OCI-LY7 (cell line): ENCODE data around the gene GPRIN3. TPM values are rescaled to one million over a fixed set of nuclear protein-coding genes. Genes with fewer than 3 reads are reported as not detected.

Experiments
- BruUV-seq: library from RNA; stranded (reverse); fragments of 400-500 nt; replicated peaks from 2 replicates; lab custom pipeline; 2021; lab: Mats Ljungman, UMichigan
- CTCF ChIA-PET: fragments of 300-600 bp; sonication (Branson Sonifier 250); formaldehyde crosslinking; loops from one replicate; lab custom pipeline; 2022; ENCODE audit warnings: antibody characterized with exemption; ENCODE audit not compliant: unreplicated experiment; lab: Charles Lee
- POLR2A ChIA-PET: fragments of 300-600 bp; sonication (Branson Sonifier 250); formaldehyde crosslinking; loops from one replicate; lab custom pipeline; 2022; ENCODE audit warnings: antibody characterized with exemption; lab: Charles Lee
- DNase-seq: peaks from one replicate; pipeline ENCODE4 v3.0.0-alpha.2; 2015; ENCODE audit warnings: low spot score
- H2AFZ ChIP-seq: fragments of 200-600 bp; sonication (generic), shearing (Covaris generic); 2 replicates; pipeline ENCODE4 v1.6.1; 2014; ENCODE audit warnings: mild to moderate bottlenecking, antibody characterized with exemption, low read length, moderate library complexity
- H3K27ac ChIP-seq: fragments of 200-600 bp; sonication (generic); 2 replicates; pipeline ENCODE4 v1.5.1; 2014; ENCODE audit warnings: mixed run types, low read depth, mild to moderate bottlenecking, moderate library complexity, low read length, inconsistent platforms; ENCODE audit not compliant: poor library complexity, severe bottlenecking
- H3K36me3 ChIP-seq: fragments of 200-600 bp; sonication (generic); 2 replicates; pipeline ENCODE4 v1.6.1; 2014; ENCODE audit warnings: mild to moderate bottlenecking, antibody characterized with exemption, low read length, moderate library complexity, mixed read lengths; ENCODE audit not compliant: insufficient read depth
- H3K4me1 ChIP-seq: fragments of 200-600 bp; sonication (generic); 2 replicates; pipeline ENCODE4 v1.5.1; 2014; ENCODE audit warnings: mild to moderate bottlenecking, low read length; ENCODE audit not compliant: insufficient read depth, poor library complexity, severe bottlenecking
- H3K4me2 ChIP-seq: fragments of 200-600 bp; sonication (generic); 2 replicates; pipeline ENCODE4 v1.6.1; 2014; ENCODE audit warnings: mild to moderate bottlenecking, low read length
- H3K4me3 ChIP-seq: fragments of 200-600 bp; sonication (generic); 2 replicates; pipeline ENCODE4 v1.5.1; 2014; ENCODE audit warnings: mild to moderate bottlenecking, low read depth, low read length; ENCODE audit not compliant: poor library complexity, severe bottlenecking
- H3K79me2 ChIP-seq: fragments of 200-600 bp; sonication (generic); 2 replicates; pipeline ENCODE4 v1.6.1; 2016; ENCODE audit warnings: low read depth, mild to moderate bottlenecking, low read length, moderate library complexity, mixed read lengths; ENCODE audit not compliant: insufficient read depth
- H3K9me2 ChIP-seq: fragments of 200-600 bp; sonication (generic); 2 replicates; pipeline ENCODE4 v1.6.1; 2016; ENCODE audit warnings: mild to moderate bottlenecking, low read length, mixed read lengths; ENCODE audit not compliant: insufficient read depth
- H3K9me3 ChIP-seq: fragments of 200-600 bp; sonication (generic); 2 replicates; pipeline ENCODE4 v1.6.1; 2014; ENCODE audit warnings: mild to moderate bottlenecking, mixed run types, low read length, mixed read lengths
- H4K20me1 ChIP-seq: fragments of 200-600 bp; sonication (generic); 2 replicates; pipeline ENCODE4 v1.6.1; 2014; ENCODE audit warnings: mild to moderate bottlenecking, antibody characterized with exemption, low read length, moderate library complexity, mixed read lengths; ENCODE audit not compliant: insufficient read depth
- CTCF ChIP-seq: fragments of 200-600 bp; sonication (generic); conservative IDR thresholded peaks from 2 replicates; pipeline ENCODE4 v1.5.1; 2014; ENCODE audit warnings: mild to moderate bottlenecking, antibody characterized with exemption, low read length, moderate library complexity, mixed read lengths
- EZH2phosphoT487 ChIP-seq: fragments of 200-600 bp; sonication (generic); IDR thresholded peaks from 2 replicates; pipeline ENCODE4 v1.6.1; 2018; ENCODE audit warnings: low read depth, borderline replicate concordance, mild to moderate bottlenecking, mixed run types, antibody characterized with exemption, low read length, moderate library complexity, mixed read lengths
- intact Hi-C: fragments of 100-400 bp; cut with micrococcal nuclease; formaldehyde crosslinking; loops from one replicate; pipeline ENCODE4 v1.10.0; 2022; ENCODE audit not compliant: unreplicated experiment
- total RNA-seq, 2 experiments: library from RNA; depleted of rRNA in 1 of 2; stranded (reverse); fragments of >200 nt in 1 of 2; shearing (Covaris generic) in 1 of 2; gene quantifications; 2 replicates each; pipeline ENCODE4 v1.2.3, GENCODE V29; 2014 to 2022

Gene GPRIN3
- total RNA-seq, 2 experiments from 2014 or later: 4.6 to 9.3 TPM

- Histone ChIP-seq H2AFZ (no peak overlapping the region), H3K9me3 (no peaks in the 10 kb centered on the region), H3K9me2 (no peaks in the 10 kb centered on the region), H3K27ac (no peak overlapping the region), H3K4me2 (no peak overlapping the region), H3K79me2 (no peaks in the 10 kb centered on the region), H3K4me3 (no peak overlapping the region), H4K20me1 (no peaks in the 10 kb centered on the region), H3K36me3 (no peaks in the 10 kb centered on the region), H3K4me1 (no peaks in the 10 kb centered on the region)
- no TSS peak for BruUV-seq
- DNase-seq: no peak
- POLR2A ChIA-PET: no interaction called here
- TF ChIP-seq EZH2phosphoT487 (no peak), CTCF (no peak)
- intact Hi-C loops: no loop called here
- CTCF ChIA-PET: no interaction called here
These were observed 109.7 kb downstream of the GPRIN3 start for GRCh38 chr4:89197920-89198319.

GRCh38 chr4:89196745-89197144, 110.9 kb downstream of the GPRIN3 start:
- TF ChIP-seq CTCF: no peak
- TF ChIP-seq EZH2phosphoT487: no peak
- no peak overlapping the region for H2AFZ ChIP-seq
- no TSS peak for BruUV-seq
- no peaks in the 10 kb centered on the region for H3K9me3 ChIP-seq
- ChIA-PET POLR2A (no interaction called here), CTCF (no interaction called here)
- H3K27ac ChIP-seq: no peak overlapping the region
- no peaks in the 10 kb centered on the region for H3K4me1 ChIP-seq
- H3K36me3 ChIP-seq: no peaks in the 10 kb centered on the region
- H4K20me1 ChIP-seq: no peaks in the 10 kb centered on the region
- no peak overlapping the region for H3K4me3 ChIP-seq
- DNase-seq: no peak
- H3K9me2 ChIP-seq: no peaks in the 10 kb centered on the region
- H3K79me2 ChIP-seq: no peaks in the 10 kb centered on the region
- no peak overlapping the region for H3K4me2 ChIP-seq
- intact Hi-C loops: no loop called here

- Histone ChIP-seq H3K9me3 (no peaks in the 10 kb centered on the region), H3K27ac (no peak overlapping the region), H3K4me3 (no peak overlapping the region), H3K4me2 (no peak overlapping the region), H3K36me3 (no peaks in the 10 kb centered on the region), H2AFZ (no peak overlapping the region), H3K4me1 (no peaks in the 10 kb centered on the region), H3K79me2 (no peaks in the 10 kb centered on the region), H4K20me1 (no peaks in the 10 kb centered on the region), H3K9me2 (no peaks in the 10 kb centered on the region)
- ChIA-PET CTCF (no interaction called here), POLR2A (no interaction called here)
- no peak for DNase-seq
- TF ChIP-seq CTCF (no peak), EZH2phosphoT487 (no peak)
- BruUV-seq: no TSS peak
- intact Hi-C loops: no loop called here
These were observed 111.4 kb downstream of the GPRIN3 start for GRCh38 chr4:89196056-89196674.
